Prostate gland (tissue), 2 donors: ENCODE measurements around the gene PILRB.
"Not testable (repeated sequence)": the region's sequence is repeated elsewhere in the genome, so short reads cannot be mapped to it uniquely, and the experiment has no call there.

Experiments used
- POLR2A ChIP-seq: fragments of 450-650 bp; IDR thresholded peaks from one replicate; pipeline ENCODE4 v1.6.1; 2016; ENCODE audit warnings: antibody characterized with exemption, mild to moderate bottlenecking
- POLR2AphosphoS5 ChIP-seq: sonication (generic); formaldehyde crosslinking; IDR thresholded peaks from one replicate; pipeline ENCODE4 v1.6.1; 2017; ENCODE audit warnings: antibody characterized with exemption
- TF ChIP-seq, protein P1 (sequence below), 4 experiments: fragments of 200-600 bp in 2 of 4; fragments of 450-650 bp in 2 of 4; sonication (generic) in 2 of 4; IDR thresholded peaks; 1 replicate in 3 of 4; 2 replicates in 1 of 4; pipeline ENCODE4 v1.5.1; 2016 to 2019; ENCODE audit warnings: antibody characterized with exemption in 4 of 4, mild to moderate bottlenecking in 2 of 4, moderate library complexity in 2 of 4

DNA sequence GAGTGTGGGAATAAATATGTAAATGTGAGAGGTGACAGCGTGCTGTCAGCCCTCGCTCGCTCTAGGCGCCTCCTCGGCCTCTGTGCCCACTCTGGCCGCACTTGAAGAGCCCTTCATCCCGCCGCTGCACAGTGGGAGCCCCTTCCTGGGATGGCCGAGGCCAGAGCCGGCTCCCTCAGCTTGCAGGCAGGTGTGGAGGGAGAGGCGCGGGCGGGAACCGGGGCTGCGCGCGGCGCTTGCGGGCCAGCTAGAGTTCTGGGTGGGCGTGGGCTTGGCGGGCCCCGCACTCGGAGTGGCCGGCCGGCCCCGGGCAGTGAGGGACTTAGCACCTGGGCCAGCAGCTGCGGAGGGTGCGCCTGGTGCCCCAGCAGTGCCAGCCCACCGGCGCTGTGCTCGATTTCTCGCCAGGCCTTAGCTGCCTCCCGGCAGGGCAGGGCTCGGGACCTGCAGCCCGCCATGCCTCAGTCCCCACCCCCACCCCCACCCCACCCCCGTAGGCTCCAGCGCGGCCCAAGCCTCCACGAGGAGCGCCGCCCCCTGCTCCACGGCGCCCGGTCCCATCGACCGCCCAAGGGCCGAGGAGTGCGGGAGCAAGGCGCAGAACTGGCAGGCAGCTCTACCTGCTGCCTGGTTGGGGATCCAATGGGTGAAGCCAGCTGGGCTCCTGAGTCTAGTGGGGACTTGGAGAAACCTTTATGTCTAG is 23.8 kb downstream of the PILRB start:
- TF ChIP-seq, protein P1, sequence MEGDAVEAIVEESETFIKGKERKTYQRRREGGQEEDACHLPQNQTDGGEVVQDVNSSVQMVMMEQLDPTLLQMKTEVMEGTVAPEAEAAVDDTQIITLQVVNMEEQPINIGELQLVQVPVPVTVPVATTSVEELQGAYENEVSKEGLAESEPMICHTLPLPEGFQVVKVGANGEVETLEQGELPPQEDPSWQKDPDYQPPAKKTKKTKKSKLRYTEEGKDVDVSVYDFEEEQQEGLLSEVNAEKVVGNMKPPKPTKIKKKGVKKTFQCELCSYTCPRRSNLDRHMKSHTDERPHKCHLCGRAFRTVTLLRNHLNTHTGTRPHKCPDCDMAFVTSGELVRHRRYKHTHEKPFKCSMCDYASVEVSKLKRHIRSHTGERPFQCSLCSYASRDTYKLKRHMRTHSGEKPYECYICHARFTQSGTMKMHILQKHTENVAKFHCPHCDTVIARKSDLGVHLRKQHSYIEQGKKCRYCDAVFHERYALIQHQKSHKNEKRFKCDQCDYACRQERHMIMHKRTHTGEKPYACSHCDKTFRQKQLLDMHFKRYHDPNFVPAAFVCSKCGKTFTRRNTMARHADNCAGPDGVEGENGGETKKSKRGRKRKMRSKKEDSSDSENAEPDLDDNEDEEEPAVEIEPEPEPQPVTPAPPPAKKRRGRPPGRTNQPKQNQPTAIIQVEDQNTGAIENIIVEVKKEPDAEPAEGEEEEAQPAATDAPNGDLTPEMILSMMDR (IDR thresholded peaks at IDR 0.05), result not testable (repeated sequence)
- not testable (repeated sequence) for TF ChIP-seq POLR2A, POLR2AphosphoS5
